Measurements from ENCODE around the gene TEAD1.

- TF ChIP-seq CTCF (IDR thresholded peaks at IDR 0.05; ENCODE audit: insufficient read depth, low read length) (no peak), REST (IDR thresholded peaks at IDR 0.05; ENCODE audit: insufficient replicate concordance, low read depth) (no peak), POLR2AphosphoS5 (IDR thresholded peaks at IDR 0.05; ENCODE audit: low read depth) (no peak), GABPA (IDR thresholded peaks at IDR 0.05; ENCODE audit: low read depth) (no peak), SPI1 (IDR thresholded peaks at IDR 0.05; ENCODE audit: borderline replicate concordance, low read depth) (no peak)
Measured at GRCh38 chr11:12824281-12825041, 150.2 kb downstream of the TEAD1 start.
